H7 (cell line): ENCODE measurements around the gene GADD45B. TPM values are rescaled to one million over a fixed set of nuclear protein-coding genes. Genes with fewer than 3 reads are reported as not detected.

Source experiments
- DNase-seq: peaks from one replicate; pipeline ENCODE4 v3.0.0; 2012
- H3K27me3 ChIP-seq: 2 replicates; pipeline ENCODE4 v1.6.0; 2011; ENCODE audit warnings: mild to moderate bottlenecking, low read length; ENCODE audit not compliant: control insufficient read depth, insufficient read depth
- H3K36me3 ChIP-seq: replicated peaks from 2 replicates; pipeline ENCODE4 v1.5.1; 2011; ENCODE audit warnings: low read length; ENCODE audit not compliant: control insufficient read depth, insufficient read depth
- H3K4me3 ChIP-seq: 2 replicates; pipeline ENCODE4 v1.5.1; 2011; ENCODE audit warnings: low read depth, mild to moderate bottlenecking, control low read depth, low read length, moderate library complexity; ENCODE audit not compliant: insufficient read depth
- total RNA-seq: library from RNA; depleted of rRNA; stranded (reverse); fragments of >200 nt; shearing (Covaris generic); gene quantifications from 2 replicates; pipeline ENCODE4 v1.2.3, GENCODE V29; 2014; rRNA removed

Gene GADD45B
- total RNA-seq = 29.4 and 39.9 TPM in 2 replicates

- peak within 1 kb of the TSS; percentile 95 for H3K4me3 ChIP-seq
- peaks cover 6% of the 10 kb centered on the region; the same call in 1 of the 2 replicates for H3K27me3 ChIP-seq
- H3K36me3 ChIP-seq = peaks cover 2% of the 10 kb centered on the region; the same call in 1 of the 2 replicates
Measured at GRCh38 chr19:2475702-2476450, at the start of gene GADD45B. Gene GADD45B (plus strand): TSS chr19:2476127. CDS start chr19:2476359, 232 bp downstream.

GRCh38 chr19:2426611-2427428 lies 49.1 kb upstream of the GADD45B start:
- peaks cover 8% of the 10 kb centered on the region for H3K36me3 ChIP-seq
- DNase-seq = peak; percentile 95

More at GRCh38 chr19:2475702-2476450, at the start of gene GADD45B:
- DNase-seq = peak; percentile 100

GRCh38 chr19:2427429-2428320 lies 48.3 kb upstream of the GADD45B start, which contains the start of gene TIMM13:
Gene TIMM13 (minus strand): TSS chr19:2427586. CDS start chr19:2427533, 53 bp downstream.
- no peaks in the 10 kb centered on the region for H3K27me3 ChIP-seq
- DNase-seq = peak; percentile 98
- peaks cover 10% of the 10 kb centered on the region for H3K36me3 ChIP-seq
- peak within 1 kb of the TSS; percentile 95 for H3K4me3 ChIP-seq

More at GRCh38 chr19:2426611-2427428, 49.1 kb upstream of the GADD45B start:
- Histone ChIP-seq H3K4me3 (peak overlapping the region; percentile 95), H3K27me3 (no peaks in the 10 kb centered on the region)

- no peaks in the 10 kb centered on the region for H3K27me3 ChIP-seq
- DNase-seq = peak; percentile 90
Measured at GRCh38 chr19:2428321-2428690, 47.6 kb upstream of the GADD45B start.

GRCh38 chr19:2428756-2429711 lies 46.9 kb upstream of the GADD45B start:
- H3K27me3 ChIP-seq = no peaks in the 10 kb centered on the region
- peaks cover 10% of the 10 kb centered on the region for H3K36me3 ChIP-seq
- H3K4me3 ChIP-seq = no peak overlapping the region
- DNase-seq = peak; percentile 79

More at GRCh38 chr19:2428321-2428690, 47.6 kb upstream of the GADD45B start:
- H3K36me3 ChIP-seq = peaks cover 10% of the 10 kb centered on the region
- H3K4me3 ChIP-seq = peak overlapping the region; percentile 8; the same call in 1 of the 2 replicates

GRCh38 chr19:2429917-2430535 lies 45.9 kb upstream of the GADD45B start:
- Histone ChIP-seq H3K36me3 (peaks cover 11% of the 10 kb centered on the region), H3K4me3 (no peak overlapping the region), H3K27me3 (no peaks in the 10 kb centered on the region)
- DNase-seq = no peak

- Histone ChIP-seq H3K36me3 (peaks cover 13% of the 10 kb centered on the region), H3K4me3 (no peak overlapping the region), H3K27me3 (no peaks in the 10 kb centered on the region)
- DNase-seq = no peak
Measured at GRCh38 chr19:2431318-2432055, 44.4 kb upstream of the GADD45B start.

- Histone ChIP-seq H3K4me3 (no peak overlapping the region), H3K36me3 (peaks cover 13% of the 10 kb centered on the region), H3K27me3 (no peaks in the 10 kb centered on the region)
- no peak for DNase-seq
Measured at GRCh38 chr19:2432131-2432848, 43.6 kb upstream of the GADD45B start.

- Histone ChIP-seq H3K4me3 (no peak overlapping the region), H3K27me3 (no peaks in the 10 kb centered on the region), H3K36me3 (peaks cover 25% of the 10 kb centered on the region)
- no peak for DNase-seq
Measured at GRCh38 chr19:2433854-2434253, 42.1 kb upstream of the GADD45B start.

GRCh38 chr19:2434267-2434666 lies 41.7 kb upstream of the GADD45B start:
- Histone ChIP-seq H3K27me3 (no peaks in the 10 kb centered on the region), H3K36me3 (peaks cover 26% of the 10 kb centered on the region), H3K4me3 (no peak overlapping the region)
- DNase-seq = no peak

- DNase-seq = no peak
- no peak overlapping the region for H3K4me3 ChIP-seq
- peaks cover 27% of the 10 kb centered on the region for H3K36me3 ChIP-seq
- H3K27me3 ChIP-seq = no peaks in the 10 kb centered on the region
Measured at GRCh38 chr19:2434721-2435265, 41.1 kb upstream of the GADD45B start.

GRCh38 chr19:2436384-2436783 lies 39.5 kb upstream of the GADD45B start:
- Histone ChIP-seq H3K27me3 (no peaks in the 10 kb centered on the region), H3K4me3 (no peak overlapping the region), H3K36me3 (peaks cover 21% of the 10 kb centered on the region)
- DNase-seq = no peak
